Measurements from ENCODE around the gene AGPAT3. TPM values are rescaled to one million over a fixed set of nuclear protein-coding genes. Genes with fewer than 3 reads are reported as not detected.

Gene AGPAT3
- total RNA-seq, 1 experiment from 2014 or later, result 13.0 TPM

GRCh38 chr21:44003307-44003966, 138.4 kb downstream of the AGPAT3 start:
- no peak overlapping the region for H4K5ac ChIP-seq (ENCODE audit: insufficient read length, low read depth, low read length)
- Mint-ChIP-seq H3K4me1 (no peaks in the 10 kb centered on the region), H3K36me3 (ENCODE audit: insufficient read depth in 1 of 3, low read depth in 3 of 3) (no peaks in the 10 kb centered on the region), H3K27ac (no peak overlapping the region), H3K9me3 (no peaks in the 10 kb centered on the region), H3K4me3 (no peak overlapping the region), H3K27me3 (ENCODE audit: low read depth) (no peaks in the 10 kb centered on the region; the same call in 1 of the 2 replicates)
- TF ChIP-seq, protein P1, sequence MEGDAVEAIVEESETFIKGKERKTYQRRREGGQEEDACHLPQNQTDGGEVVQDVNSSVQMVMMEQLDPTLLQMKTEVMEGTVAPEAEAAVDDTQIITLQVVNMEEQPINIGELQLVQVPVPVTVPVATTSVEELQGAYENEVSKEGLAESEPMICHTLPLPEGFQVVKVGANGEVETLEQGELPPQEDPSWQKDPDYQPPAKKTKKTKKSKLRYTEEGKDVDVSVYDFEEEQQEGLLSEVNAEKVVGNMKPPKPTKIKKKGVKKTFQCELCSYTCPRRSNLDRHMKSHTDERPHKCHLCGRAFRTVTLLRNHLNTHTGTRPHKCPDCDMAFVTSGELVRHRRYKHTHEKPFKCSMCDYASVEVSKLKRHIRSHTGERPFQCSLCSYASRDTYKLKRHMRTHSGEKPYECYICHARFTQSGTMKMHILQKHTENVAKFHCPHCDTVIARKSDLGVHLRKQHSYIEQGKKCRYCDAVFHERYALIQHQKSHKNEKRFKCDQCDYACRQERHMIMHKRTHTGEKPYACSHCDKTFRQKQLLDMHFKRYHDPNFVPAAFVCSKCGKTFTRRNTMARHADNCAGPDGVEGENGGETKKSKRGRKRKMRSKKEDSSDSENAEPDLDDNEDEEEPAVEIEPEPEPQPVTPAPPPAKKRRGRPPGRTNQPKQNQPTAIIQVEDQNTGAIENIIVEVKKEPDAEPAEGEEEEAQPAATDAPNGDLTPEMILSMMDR (conservative IDR thresholded peaks at IDR 0.05), result no peak
- no peaks in the 10 kb centered on the region for H3K4me1 ChIP-seq (ENCODE audit: insufficient read depth, low read length)
- no peak overlapping the region for H3K56ac ChIP-seq (ENCODE audit: insufficient read length, low read depth, low read length)
- no peak overlapping the region for H2BK15ac ChIP-seq (ENCODE audit: low read depth, low read length)
- H2BK5ac ChIP-seq (ENCODE audit: insufficient read length, low read length), result no peak overlapping the region
- no peaks in the 10 kb centered on the region for H3K23me2 ChIP-seq (ENCODE audit: insufficient read length, low read depth, low read length, poor library complexity, severe bottlenecking)
- no peak overlapping the region for H3K18ac ChIP-seq (ENCODE audit: insufficient read length, low read depth, low read length)
- no peak overlapping the region for H3K23ac ChIP-seq (ENCODE audit: insufficient read length, low read depth, low read length)
- no peak overlapping the region for H2AK5ac ChIP-seq (ENCODE audit: insufficient read length, low read length)
- no peak overlapping the region for H4K91ac ChIP-seq (ENCODE audit: insufficient read length, low read depth, low read length)
- no peak overlapping the region for H3K14ac ChIP-seq (ENCODE audit: insufficient read depth, low read length)
- no peak overlapping the region for H2BK20ac ChIP-seq (ENCODE audit: low read depth, low read length, poor library complexity, severe bottlenecking)
- H2BK120ac ChIP-seq (ENCODE audit: low read depth, low read length, poor library complexity, severe bottlenecking), result no peak overlapping the region
- H4K20me1 ChIP-seq (ENCODE audit: control insufficient read depth, insufficient read depth, insufficient read length), result no peaks in the 10 kb centered on the region
- no peaks in the 10 kb centered on the region for H3K9me3 ChIP-seq (ENCODE audit: control insufficient read depth, low read depth, low read length)
- H3K9ac ChIP-seq (ENCODE audit: extremely low read depth, insufficient read length, low read length), result no peak overlapping the region
- H3K79me1 ChIP-seq (ENCODE audit: insufficient read depth, low read depth, low read length, poor library complexity, severe bottlenecking), result no peaks in the 10 kb centered on the region
- no peak for DNase-seq
- no peak overlapping the region for H4K8ac ChIP-seq (replicated peaks; ENCODE audit: insufficient read length, low read depth, low read length)
- H3K79me2 ChIP-seq (ENCODE audit: insufficient read depth, low read length), result no peaks in the 10 kb centered on the region
- H3K27me3 ChIP-seq (ENCODE audit: insufficient read depth, low read length), result no peaks in the 10 kb centered on the region; the same call in 1 of the 2 replicates
- no peak overlapping the region for H3K27ac ChIP-seq (ENCODE audit: insufficient read length, low read depth, low read length)
- no CpG with 5 or more reads among the region's 5 CpGs for WGBS (ENCODE audit: extremely low coverage, insufficient read length, low lambda C conversion rate)
- no peak overlapping the region for H3K4me2 ChIP-seq (ENCODE audit: insufficient read depth, insufficient read length, low read length)
- H3T11ph ChIP-seq (ENCODE audit: low read length), result no peak overlapping the region
- no peak overlapping the region for H2AFZ ChIP-seq (ENCODE audit: low read length)
- H2BK12ac ChIP-seq (ENCODE audit: insufficient read length, low read depth, low read length), result no peak overlapping the region
- no peak overlapping the region for H3K4ac ChIP-seq (ENCODE audit: low read depth, low read length)
